SU-DHL-6 (cell line): ENCODE results near the gene FRAS1.

ENCODE experiments used
- H2AFZ ChIP-seq: fragments of 200-600 bp; sonication (generic); 2 replicates; pipeline ENCODE4 v1.6.1; 2014; ENCODE audit warnings: low read depth, mild to moderate bottlenecking, moderate library complexity, mixed read lengths, antibody characterized with exemption, low read length; ENCODE audit not compliant: severe bottlenecking
- H3F3A ChIP-seq: fragments of 200-600 bp; shearing (Covaris generic); 2 replicates; pipeline ENCODE4 v1.6.0; 2016; ENCODE audit warnings: antibody characterized with exemption, mild to moderate bottlenecking; ENCODE audit not compliant: insufficient read depth
- H3K27ac ChIP-seq: fragments of 200-600 bp; sonication (generic); 2 replicates; pipeline ENCODE4 v1.5.1; 2016; ENCODE audit warnings: low read depth, mild to moderate bottlenecking, low read length, moderate library complexity, mixed read lengths
- H3K27me3 ChIP-seq: fragments of 200-600 bp; sonication (generic), shearing (Covaris generic); 2 replicates; pipeline ENCODE4 v1.6.0; 2014; ENCODE audit warnings: mild to moderate bottlenecking, low read length
- H3K36me3 ChIP-seq: fragments of 200-600 bp; sonication (generic); 2 replicates; pipeline ENCODE4 v1.6.1; 2014; ENCODE audit warnings: mild to moderate bottlenecking, low read length, mixed read lengths
- H3K4me2 ChIP-seq: fragments of 300-600, 200-600 bp; shearing (Covaris generic), sonication (generic); 2 replicates; pipeline ENCODE4 v1.6.0; 2014; ENCODE audit warnings: low read length, low read depth, mild to moderate bottlenecking; ENCODE audit not compliant: poor library complexity, severe bottlenecking
- H3K4me3 ChIP-seq: fragments of 200-600 bp; sonication (generic); 2 replicates; pipeline ENCODE4 v1.5.1; 2014; ENCODE audit warnings: antibody characterized with exemption, low read length, mild to moderate bottlenecking, mixed read lengths; ENCODE audit not compliant: insufficient read depth, poor library complexity, severe bottlenecking
- H3K79me2 ChIP-seq: fragments of 200-600 bp; sonication (generic); 2 replicates; pipeline ENCODE4 v1.6.1; 2014; ENCODE audit warnings: mild to moderate bottlenecking, low read length, moderate library complexity; ENCODE audit not compliant: insufficient read depth
- H3K9ac ChIP-seq: fragments of 200-600 bp; sonication (generic); 2 replicates; pipeline ENCODE4 v1.7.0; 2014; ENCODE audit warnings: mild to moderate bottlenecking, low read length
- H3K9me2 ChIP-seq: fragments of 200-600 bp; sonication (generic); replicated peaks from 2 replicates; pipeline ENCODE4 v1.6.1; 2014; ENCODE audit warnings: low read length; ENCODE audit not compliant: insufficient read depth
- H3K9me3 ChIP-seq: fragments of 200-600 bp; sonication (generic); 2 replicates; pipeline ENCODE4 v1.6.1; 2014; ENCODE audit warnings: low read length, mixed read lengths; ENCODE audit not compliant: insufficient read depth
- H4K20me1 ChIP-seq: fragments of 200-600 bp; sonication (generic); 2 replicates; pipeline ENCODE4 v1.6.1; 2014; ENCODE audit warnings: low read depth, mild to moderate bottlenecking, antibody characterized with exemption, low read length, moderate library complexity, mixed read lengths
- CTCF ChIP-seq: fragments of 200-600 bp; sonication (generic); IDR thresholded peaks from one replicate; pipeline ENCODE4 v1.5.1; 2017; ENCODE audit warnings: antibody characterized with exemption, mild to moderate bottlenecking, low read length, moderate library complexity; ENCODE audit not compliant: insufficient read depth, poor library complexity, severe bottlenecking
- EZH2phosphoT487 ChIP-seq: fragments of 200-600 bp; sonication (generic), shearing (Covaris generic); conservative IDR thresholded peaks from 2 replicates; pipeline ENCODE4 v1.6.1; 2018; ENCODE audit warnings: mild to moderate bottlenecking, antibody characterized with exemption, low read length, moderate library complexity, mixed read lengths

FRAS1 gene

DNA sequence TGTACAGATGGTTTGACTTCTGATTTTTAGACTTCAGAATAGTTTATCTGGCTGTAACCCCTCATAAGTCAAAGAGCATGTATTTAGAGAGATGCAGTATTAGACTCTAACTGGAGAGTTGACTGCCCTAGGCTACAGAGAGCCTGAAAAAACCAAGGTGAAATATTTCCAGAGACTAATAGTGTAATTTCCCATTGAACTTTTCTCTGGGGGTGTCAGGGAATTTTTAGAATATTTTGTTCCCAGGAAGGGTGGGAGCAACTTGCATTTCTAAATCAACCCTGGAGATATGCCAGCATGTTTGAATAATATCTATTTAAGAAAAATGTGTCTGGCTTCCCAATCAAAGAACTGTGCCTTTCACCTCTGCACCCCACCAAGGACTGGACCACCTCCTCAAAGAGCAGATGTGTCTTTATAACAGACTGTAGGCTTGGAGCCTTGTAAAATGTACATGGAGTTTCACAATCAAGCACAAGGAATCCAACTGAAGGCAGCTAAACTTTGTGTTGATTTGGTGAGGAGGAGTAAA is 496.5 kb downstream of the FRAS1 start:
- Histone ChIP-seq H3K4me2 (no peak overlapping the region), H3K9me3 (no peaks in the 10 kb centered on the region), H3K79me2 (no peaks in the 10 kb centered on the region), H2AFZ (no peak overlapping the region), H3F3A (no peaks in the 10 kb centered on the region), H4K20me1 (no peaks in the 10 kb centered on the region), H3K9ac (no peak overlapping the region), H3K36me3 (no peaks in the 10 kb centered on the region), H3K27me3 (no peaks in the 10 kb centered on the region), H3K4me3 (no peak overlapping the region), H3K27ac (no peak overlapping the region), H3K9me2 (no peaks in the 10 kb centered on the region)
- no peak for TF ChIP-seq CTCF

DNA sequence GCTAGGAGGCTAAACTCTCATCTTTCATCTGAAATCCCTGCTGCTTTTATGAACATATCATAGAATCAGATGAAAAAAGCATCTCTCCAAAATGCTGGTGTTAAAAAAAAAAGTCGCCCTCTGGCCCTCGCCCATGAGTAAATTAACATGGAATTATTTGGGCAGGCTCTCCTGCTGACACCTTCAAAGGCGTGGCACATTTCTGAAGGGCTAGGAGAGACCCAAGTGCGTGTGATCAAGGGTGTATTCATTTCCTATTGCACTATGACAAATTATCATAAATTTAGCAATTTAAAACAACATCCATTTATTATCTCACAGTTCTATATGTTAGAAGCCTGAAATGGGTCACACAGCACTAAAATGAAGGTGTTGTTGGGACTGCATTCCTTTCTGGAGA is 499.5 kb downstream of the FRAS1 start:
- Histone ChIP-seq H3K27me3 (no peaks in the 10 kb centered on the region), H3K4me2 (no peak overlapping the region), H3K79me2 (no peaks in the 10 kb centered on the region), H3K9me3 (no peaks in the 10 kb centered on the region), H3K36me3 (no peaks in the 10 kb centered on the region), H3K9me2 (no peaks in the 10 kb centered on the region), H3F3A (no peaks in the 10 kb centered on the region), H4K20me1 (no peaks in the 10 kb centered on the region), H3K4me3 (no peak overlapping the region), H3K27ac (no peak overlapping the region), H2AFZ (no peak overlapping the region), H3K9ac (no peak overlapping the region)
- TF ChIP-seq CTCF (no peak), EZH2phosphoT487 (no peak)

- Histone ChIP-seq H3F3A (no peaks in the 10 kb centered on the region), H3K9me3 (no peaks in the 10 kb centered on the region), H3K4me2 (no peak overlapping the region), H3K27ac (no peak overlapping the region), H4K20me1 (no peaks in the 10 kb centered on the region), H2AFZ (no peak overlapping the region), H3K27me3 (no peaks in the 10 kb centered on the region), H3K9ac (no peak overlapping the region), H3K79me2 (no peaks in the 10 kb centered on the region), H3K9me2 (no peaks in the 10 kb centered on the region), H3K36me3 (no peaks in the 10 kb centered on the region), H3K4me3 (no peak overlapping the region)
- TF ChIP-seq CTCF, result no peak
- TF ChIP-seq EZH2phosphoT487, result no peak
Observed at GRCh38 chr4:78557841-78558240, 500.7 kb downstream of the FRAS1 start.

DNA sequence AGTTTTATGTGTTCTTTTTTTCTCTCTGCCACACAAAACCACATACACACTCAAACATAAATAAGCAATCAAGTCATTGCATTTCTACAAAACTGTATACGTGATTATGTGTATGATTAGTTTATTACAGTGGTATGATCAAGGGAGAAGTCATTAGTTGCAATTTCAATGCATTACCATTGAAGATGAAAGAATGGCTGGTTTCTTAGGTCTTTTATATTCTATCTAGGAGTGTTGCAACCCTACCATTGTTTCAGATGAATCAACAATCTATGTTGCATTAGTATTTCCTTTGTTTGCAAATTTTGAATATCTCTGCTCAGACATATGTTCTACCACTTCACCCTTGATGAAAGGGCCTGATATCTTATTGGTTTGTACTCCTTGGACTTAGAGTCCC is 501.3 kb downstream of the FRAS1 start:
- Histone ChIP-seq H2AFZ (no peak overlapping the region), H3K9me2 (no peaks in the 10 kb centered on the region), H3K27ac (no peak overlapping the region), H3K9ac (no peak overlapping the region), H3K4me3 (no peak overlapping the region), H3F3A (no peaks in the 10 kb centered on the region), H3K9me3 (no peaks in the 10 kb centered on the region), H3K79me2 (no peaks in the 10 kb centered on the region), H3K27me3 (no peaks in the 10 kb centered on the region), H4K20me1 (no peaks in the 10 kb centered on the region), H3K36me3 (no peaks in the 10 kb centered on the region), H3K4me2 (no peak overlapping the region)
- TF ChIP-seq CTCF (no peak), EZH2phosphoT487 (no peak)
